ENCODE measurements around the gene COX7B2.

COX7B2 gene

DNA sequence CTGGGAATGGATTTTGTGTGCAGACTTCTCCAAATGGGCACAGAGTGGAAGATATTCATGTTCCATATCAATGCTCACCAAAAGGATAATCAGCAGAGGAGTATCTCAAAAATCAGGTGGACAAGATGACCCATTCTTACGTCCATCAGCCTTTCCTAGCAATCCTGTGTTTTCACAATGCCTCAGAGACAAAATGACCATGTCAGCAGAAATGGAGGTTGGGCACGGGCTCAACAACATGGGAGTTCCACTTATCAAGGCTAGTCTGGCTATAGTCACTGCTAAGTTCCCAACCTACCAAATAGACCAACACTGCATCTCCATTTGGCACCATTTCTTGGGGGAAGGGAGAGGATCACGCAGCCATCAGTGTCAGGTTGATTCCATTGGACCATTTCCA is 179.0 kb downstream of the COX7B2 start:
- TF ChIP-seq OSR1 (CRISPR knock-in tag; IDR thresholded peaks at IDR 0.05) = no peak
- TF ChIP-seq, protein P1, sequence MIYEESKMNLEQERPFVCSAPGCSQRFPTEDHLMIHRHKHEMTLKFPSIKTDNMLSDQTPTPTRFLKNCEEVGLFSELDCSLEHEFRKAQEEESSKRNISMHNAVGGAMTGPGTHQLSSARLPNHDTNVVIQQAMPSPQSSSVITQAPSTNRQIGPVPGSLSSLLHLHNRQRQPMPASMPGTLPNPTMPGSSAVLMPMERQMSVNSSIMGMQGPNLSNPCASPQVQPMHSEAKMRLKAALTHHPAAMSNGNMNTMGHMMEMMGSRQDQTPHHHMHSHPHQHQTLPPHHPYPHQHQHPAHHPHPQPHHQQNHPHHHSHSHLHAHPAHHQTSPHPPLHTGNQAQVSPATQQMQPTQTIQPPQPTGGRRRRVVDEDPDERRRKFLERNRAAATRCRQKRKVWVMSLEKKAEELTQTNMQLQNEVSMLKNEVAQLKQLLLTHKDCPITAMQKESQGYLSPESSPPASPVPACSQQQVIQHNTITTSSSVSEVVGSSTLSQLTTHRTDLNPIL (CRISPR knock-in tag; IDR thresholded peaks at IDR 0.05; ENCODE audit: low read depth) = no peak
- no peak for TF ChIP-seq ZNF8 (CRISPR knock-in tag; IDR thresholded peaks at IDR 0.05)
- no peak for TF ChIP-seq BACH2 (CRISPR knock-in tag; IDR thresholded peaks at IDR 0.05; ENCODE audit: borderline replicate concordance)
- TF ChIP-seq ZFP3 (CRISPR knock-in tag; IDR thresholded peaks at IDR 0.05) = no peak
- TF ChIP-seq ESRRG (CRISPR knock-in tag; IDR thresholded peaks at IDR 0.05) = no peak
- TF ChIP-seq TOX (CRISPR knock-in tag; IDR thresholded peaks at IDR 0.05; ENCODE audit: borderline replicate concordance) = no peak
- no peak for TF ChIP-seq ZC3H10 (CRISPR knock-in tag; IDR thresholded peaks at IDR 0.05)
- TF ChIP-seq TCF4 (CRISPR knock-in tag; IDR thresholded peaks at IDR 0.05; ENCODE audit: borderline replicate concordance) = no peak
- no peak for TF ChIP-seq ZNF70 (CRISPR knock-in tag; IDR thresholded peaks at IDR 0.05)
- no peak for TF ChIP-seq ZNF565 (CRISPR knock-in tag; conservative IDR thresholded peaks at IDR 0.05; ENCODE audit: low read depth)
- no peak for TF ChIP-seq CSDC2 (CRISPR knock-in tag; IDR thresholded peaks at IDR 0.05)
- TF ChIP-seq, protein P2, sequence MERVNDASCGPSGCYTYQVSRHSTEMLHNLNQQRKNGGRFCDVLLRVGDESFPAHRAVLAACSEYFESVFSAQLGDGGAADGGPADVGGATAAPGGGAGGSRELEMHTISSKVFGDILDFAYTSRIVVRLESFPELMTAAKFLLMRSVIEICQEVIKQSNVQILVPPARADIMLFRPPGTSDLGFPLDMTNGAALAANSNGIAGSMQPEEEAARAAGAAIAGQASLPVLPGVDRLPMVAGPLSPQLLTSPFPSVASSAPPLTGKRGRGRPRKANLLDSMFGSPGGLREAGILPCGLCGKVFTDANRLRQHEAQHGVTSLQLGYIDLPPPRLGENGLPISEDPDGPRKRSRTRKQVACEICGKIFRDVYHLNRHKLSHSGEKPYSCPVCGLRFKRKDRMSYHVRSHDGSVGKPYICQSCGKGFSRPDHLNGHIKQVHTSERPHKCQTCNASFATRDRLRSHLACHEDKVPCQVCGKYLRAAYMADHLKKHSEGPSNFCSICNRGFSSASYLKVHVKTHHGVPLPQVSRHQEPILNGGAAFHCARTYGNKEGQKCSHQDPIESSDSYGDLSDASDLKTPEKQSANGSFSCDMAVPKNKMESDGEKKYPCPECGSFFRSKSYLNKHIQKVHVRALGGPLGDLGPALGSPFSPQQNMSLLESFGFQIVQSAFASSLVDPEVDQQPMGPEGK (CRISPR knock-in tag; IDR thresholded peaks at IDR 0.05; ENCODE audit: borderline replicate concordance) = no peak
- no peak for TF ChIP-seq ISL1 (CRISPR knock-in tag; IDR thresholded peaks at IDR 0.05)
- TF ChIP-seq RARB (CRISPR knock-in tag; IDR thresholded peaks at IDR 0.05) = no peak
- TF ChIP-seq, protein P3, sequence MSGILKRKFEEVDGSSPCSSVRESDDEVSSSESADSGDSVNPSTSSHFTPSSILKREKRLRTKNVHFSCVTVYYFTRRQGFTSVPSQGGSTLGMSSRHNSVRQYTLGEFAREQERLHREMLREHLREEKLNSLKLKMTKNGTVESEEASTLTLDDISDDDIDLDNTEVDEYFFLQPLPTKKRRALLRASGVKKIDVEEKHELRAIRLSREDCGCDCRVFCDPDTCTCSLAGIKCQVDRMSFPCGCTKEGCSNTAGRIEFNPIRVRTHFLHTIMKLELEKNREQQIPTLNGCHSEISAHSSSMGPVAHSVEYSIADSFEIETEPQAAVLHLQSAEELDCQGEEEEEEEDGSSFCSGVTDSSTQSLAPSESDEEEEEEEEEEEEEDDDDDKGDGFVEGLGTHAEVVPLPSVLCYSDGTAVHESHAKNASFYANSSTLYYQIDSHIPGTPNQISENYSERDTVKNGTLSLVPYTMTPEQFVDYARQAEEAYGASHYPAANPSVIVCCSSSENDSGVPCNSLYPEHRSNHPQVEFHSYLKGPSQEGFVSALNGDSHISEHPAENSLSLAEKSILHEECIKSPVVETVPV (CRISPR knock-in tag; IDR thresholded peaks at IDR 0.05) = no peak
- TF ChIP-seq SNAI2 (CRISPR knock-in tag; IDR thresholded peaks at IDR 0.05) = no peak
- TF ChIP-seq, protein P4, sequence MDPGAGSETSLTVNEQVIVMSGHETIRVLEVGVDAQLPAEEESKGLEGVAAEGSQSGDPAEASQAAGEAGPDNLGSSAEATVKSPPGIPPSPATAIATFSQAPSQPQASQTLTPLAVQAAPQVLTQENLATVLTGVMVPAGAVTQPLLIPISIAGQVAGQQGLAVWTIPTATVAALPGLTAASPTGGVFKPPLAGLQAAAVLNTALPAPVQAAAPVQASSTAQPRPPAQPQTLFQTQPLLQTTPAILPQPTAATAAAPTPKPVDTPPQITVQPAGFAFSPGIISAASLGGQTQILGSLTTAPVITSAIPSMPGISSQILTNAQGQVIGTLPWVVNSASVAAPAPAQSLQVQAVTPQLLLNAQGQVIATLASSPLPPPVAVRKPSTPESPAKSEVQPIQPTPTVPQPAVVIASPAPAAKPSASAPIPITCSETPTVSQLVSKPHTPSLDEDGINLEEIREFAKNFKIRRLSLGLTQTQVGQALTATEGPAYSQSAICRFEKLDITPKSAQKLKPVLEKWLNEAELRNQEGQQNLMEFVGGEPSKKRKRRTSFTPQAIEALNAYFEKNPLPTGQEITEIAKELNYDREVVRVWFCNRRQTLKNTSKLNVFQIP (CRISPR knock-in tag; IDR thresholded peaks at IDR 0.05; ENCODE audit: borderline replicate concordance, low read depth) = no peak
- no peak for TF ChIP-seq ARNTL (CRISPR knock-in tag; IDR thresholded peaks at IDR 0.05; ENCODE audit: borderline replicate concordance, low read depth)
- ATAC-seq = no peak

DNA sequence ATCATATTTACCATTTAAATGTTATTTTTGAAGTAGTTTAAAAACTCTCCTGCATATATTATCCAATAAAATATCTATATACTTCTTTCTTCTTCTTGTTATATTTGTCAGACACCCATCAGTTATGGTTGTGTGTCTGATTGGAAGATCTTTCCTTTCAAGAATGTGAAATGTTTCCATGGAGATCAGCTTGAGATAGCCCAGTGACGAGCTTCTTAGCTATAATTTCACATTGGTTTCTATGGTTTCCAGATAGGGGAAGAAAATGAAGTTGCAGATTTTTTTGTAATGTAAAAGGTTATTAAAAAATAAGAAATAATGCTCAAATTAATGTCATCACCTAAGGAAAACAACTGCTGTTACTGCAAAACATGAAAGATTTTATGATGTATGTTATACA is 189.0 kb downstream of the COX7B2 start:
- no peak for ATAC-seq
- TF ChIP-seq ISL1 (CRISPR knock-in tag; IDR thresholded peaks at IDR 0.05) (no peak), ZNF8 (CRISPR knock-in tag; IDR thresholded peaks at IDR 0.05) (no peak), PPARA (CRISPR knock-in tag; IDR thresholded peaks at IDR 0.05; ENCODE audit: borderline replicate concordance) (no peak)

DNA sequence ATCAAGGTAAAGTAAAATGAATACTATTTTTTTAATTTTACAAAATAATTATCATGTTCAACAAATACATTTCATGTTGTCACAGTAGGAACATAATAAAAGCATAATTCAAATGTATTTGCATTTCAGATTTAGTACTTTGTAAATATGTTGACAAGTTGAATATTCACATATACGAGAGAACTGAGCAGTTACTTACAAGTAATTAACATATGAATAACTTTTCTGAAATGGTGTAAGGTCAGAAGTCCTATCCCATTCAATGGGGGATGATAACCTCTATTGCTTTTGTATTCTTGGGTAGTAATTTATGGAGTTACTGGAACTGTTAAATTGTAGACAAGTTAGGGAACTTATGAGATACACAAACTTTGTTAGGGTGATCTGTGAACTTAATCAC is 191.1 kb downstream of the COX7B2 start:
- ATAC-seq = no peak
- TF ChIP-seq ZC3H10 (CRISPR knock-in tag; IDR thresholded peaks at IDR 0.05) (no peak), ESRRG (CRISPR knock-in tag; IDR thresholded peaks at IDR 0.05) (no peak), BACH2 (CRISPR knock-in tag; IDR thresholded peaks at IDR 0.05; ENCODE audit: borderline replicate concordance) (no peak), TOX (CRISPR knock-in tag; IDR thresholded peaks at IDR 0.05; ENCODE audit: borderline replicate concordance) (no peak)

DNA sequence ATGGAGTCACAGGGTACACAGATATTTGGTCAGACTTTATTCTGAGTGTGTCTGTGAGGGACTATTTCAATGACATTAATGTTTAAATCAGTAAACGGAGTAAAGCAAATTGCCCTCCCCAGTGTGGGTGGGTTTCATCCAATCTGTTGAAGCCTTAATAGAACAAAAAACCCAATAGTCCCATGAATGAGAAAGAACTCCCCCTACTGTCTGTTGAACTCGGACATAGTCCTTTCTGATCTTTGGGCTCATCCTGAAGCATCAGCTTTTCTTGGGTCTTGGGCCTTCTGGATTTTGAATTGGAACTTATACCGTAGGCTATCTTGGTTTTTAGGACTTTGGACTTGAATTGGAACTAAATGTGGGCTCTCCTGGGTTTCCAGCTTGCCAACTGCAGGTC is 193.6 kb downstream of the COX7B2 start:
- no peak for ATAC-seq
- TF ChIP-seq TOX (CRISPR knock-in tag; IDR thresholded peaks at IDR 0.05; ENCODE audit: borderline replicate concordance) (no peak), ZFP3 (CRISPR knock-in tag; IDR thresholded peaks at IDR 0.05) (no peak), ZNF70 (CRISPR knock-in tag; IDR thresholded peaks at IDR 0.05) (no peak), RARB (CRISPR knock-in tag; IDR thresholded peaks at IDR 0.05) (no peak), BACH2 (CRISPR knock-in tag; IDR thresholded peaks at IDR 0.05; ENCODE audit: borderline replicate concordance) (no peak), ISL1 (CRISPR knock-in tag; IDR thresholded peaks at IDR 0.05) (no peak), ARNTL (CRISPR knock-in tag; IDR thresholded peaks at IDR 0.05; ENCODE audit: borderline replicate concordance, low read depth) (no peak), ESRRG (CRISPR knock-in tag; IDR thresholded peaks at IDR 0.05) (no peak), ZFP30 (CRISPR knock-in tag; IDR thresholded peaks at IDR 0.05) (no peak)
- TF ChIP-seq, protein P1 (CRISPR knock-in tag; IDR thresholded peaks at IDR 0.05; ENCODE audit: low read depth) = no peak
- TF ChIP-seq, protein P5, sequence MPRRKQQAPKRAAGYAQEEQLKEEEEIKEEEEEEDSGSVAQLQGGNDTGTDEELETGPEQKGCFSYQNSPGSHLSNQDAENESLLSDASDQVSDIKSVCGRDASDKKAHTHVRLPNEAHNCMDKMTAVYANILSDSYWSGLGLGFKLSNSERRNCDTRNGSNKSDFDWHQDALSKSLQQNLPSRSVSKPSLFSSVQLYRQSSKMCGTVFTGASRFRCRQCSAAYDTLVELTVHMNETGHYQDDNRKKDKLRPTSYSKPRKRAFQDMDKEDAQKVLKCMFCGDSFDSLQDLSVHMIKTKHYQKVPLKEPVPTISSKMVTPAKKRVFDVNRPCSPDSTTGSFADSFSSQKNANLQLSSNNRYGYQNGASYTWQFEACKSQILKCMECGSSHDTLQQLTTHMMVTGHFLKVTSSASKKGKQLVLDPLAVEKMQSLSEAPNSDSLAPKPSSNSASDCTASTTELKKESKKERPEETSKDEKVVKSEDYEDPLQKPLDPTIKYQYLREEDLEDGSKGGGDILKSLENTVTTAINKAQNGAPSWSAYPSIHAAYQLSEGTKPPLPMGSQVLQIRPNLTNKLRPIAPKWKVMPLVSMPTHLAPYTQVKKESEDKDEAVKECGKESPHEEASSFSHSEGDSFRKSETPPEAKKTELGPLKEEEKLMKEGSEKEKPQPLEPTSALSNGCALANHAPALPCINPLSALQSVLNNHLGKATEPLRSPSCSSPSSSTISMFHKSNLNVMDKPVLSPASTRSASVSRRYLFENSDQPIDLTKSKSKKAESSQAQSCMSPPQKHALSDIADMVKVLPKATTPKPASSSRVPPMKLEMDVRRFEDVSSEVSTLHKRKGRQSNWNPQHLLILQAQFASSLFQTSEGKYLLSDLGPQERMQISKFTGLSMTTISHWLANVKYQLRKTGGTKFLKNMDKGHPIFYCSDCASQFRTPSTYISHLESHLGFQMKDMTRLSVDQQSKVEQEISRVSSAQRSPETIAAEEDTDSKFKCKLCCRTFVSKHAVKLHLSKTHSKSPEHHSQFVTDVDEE (CRISPR knock-in tag; IDR thresholded peaks at IDR 0.05) = no peak
- TF ChIP-seq, protein P2 (CRISPR knock-in tag; IDR thresholded peaks at IDR 0.05; ENCODE audit: borderline replicate concordance) = no peak

Data from SK-N-SH treated with all-trans-retinoic acid at 6 μM for 48 hours (cell line).